ENCODE data around the gene SIVA1.

GRCh38 chr14:104796687-104797081 is 43.7 kb downstream of the SIVA1 start:
- TF ChIP-seq CTCF (IDR thresholded peaks at IDR 0.05; ENCODE audit: low read depth, low read length, missing input control) = no peak
- no peak for TF ChIP-seq EGR1 (IDR thresholded peaks at IDR 0.05; ENCODE audit: low read depth in 2 of 2)
- TF ChIP-seq REST (IDR thresholded peaks at IDR 0.05) = no peak
- no peak for TF ChIP-seq YY1 (IDR thresholded peaks at IDR 0.05)
- no peak for TF ChIP-seq GABPA (IDR thresholded peaks at IDR 0.05 in 1 of 2, conservative IDR thresholded peaks at IDR 0.05 in 1 of 2)
- TF ChIP-seq TAF1 (conservative IDR thresholded peaks at IDR 0.05) = no peak
- no peak for TF ChIP-seq MAX (IDR thresholded peaks at IDR 0.05)
- no peak for TF ChIP-seq ZBTB33 (IDR thresholded peaks at IDR 0.05)
- TF ChIP-seq ATF3 (IDR thresholded peaks at IDR 0.05) = no peak
- no peak for TF ChIP-seq FOXA1 (IDR thresholded peaks at IDR 0.05)
- no peak for TF ChIP-seq RAD21 (IDR thresholded peaks at IDR 0.05)
- TF ChIP-seq FOXA2 (IDR thresholded peaks at IDR 0.05) = no peak
- no peak for TF ChIP-seq SP1 (IDR thresholded peaks at IDR 0.05)
